GM15510 (cell line): ENCODE measurements around the gene NDUFS2.

Experiments used
- POLR2A ChIP-seq: IDR thresholded peaks from 3 replicates; pipeline ENCODE4 v1.6.1; 2011; ENCODE audit warnings: borderline replicate concordance; ENCODE audit not compliant: insufficient read length; ENCODE audit errors: extremely low read depth

The NDUFS2 gene

DNA sequence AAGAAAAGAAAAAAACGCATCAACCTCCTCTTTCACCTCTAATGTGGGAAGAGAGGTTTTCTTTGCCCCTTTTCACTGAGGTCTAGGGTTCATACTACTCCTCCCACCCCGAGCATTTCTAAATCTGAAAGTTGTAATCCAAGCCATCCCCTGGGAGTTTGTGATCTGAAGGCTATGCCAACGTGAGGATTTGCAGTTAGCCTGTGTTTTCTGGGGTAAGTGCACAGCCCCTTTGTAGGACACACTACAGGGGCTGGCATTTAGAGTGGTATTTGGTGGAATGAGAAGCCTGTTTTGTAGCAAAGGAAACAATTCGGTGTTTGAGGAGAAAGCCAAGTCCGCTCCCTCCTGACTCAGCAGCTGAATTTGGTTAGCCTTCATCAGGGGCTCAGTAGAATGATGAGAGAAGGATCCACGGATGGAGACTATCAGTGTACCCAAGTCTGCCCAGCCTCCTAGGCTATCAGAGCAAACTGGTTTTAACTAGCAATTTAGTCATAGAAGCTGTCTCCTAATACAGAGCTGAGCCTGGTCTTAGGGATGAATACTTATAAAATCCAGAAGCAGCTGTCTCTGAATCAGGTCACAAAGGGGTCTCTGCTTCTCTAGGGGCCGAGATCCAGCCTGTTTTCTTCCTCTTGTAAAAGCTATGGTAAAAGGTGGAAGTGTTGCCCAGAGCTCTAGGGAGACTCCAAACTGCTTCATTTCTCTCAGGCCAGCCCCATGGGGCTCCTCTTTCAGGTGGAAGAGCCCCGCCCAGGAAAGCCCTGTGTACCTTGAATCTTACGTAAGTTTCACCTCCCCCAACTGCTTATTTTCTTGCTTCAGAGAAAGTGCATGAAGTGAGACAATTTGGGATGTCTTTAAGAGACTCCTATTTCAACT lies 58.5 kb downstream of the NDUFS2 start:
- TF ChIP-seq POLR2A: no peak

DNA sequence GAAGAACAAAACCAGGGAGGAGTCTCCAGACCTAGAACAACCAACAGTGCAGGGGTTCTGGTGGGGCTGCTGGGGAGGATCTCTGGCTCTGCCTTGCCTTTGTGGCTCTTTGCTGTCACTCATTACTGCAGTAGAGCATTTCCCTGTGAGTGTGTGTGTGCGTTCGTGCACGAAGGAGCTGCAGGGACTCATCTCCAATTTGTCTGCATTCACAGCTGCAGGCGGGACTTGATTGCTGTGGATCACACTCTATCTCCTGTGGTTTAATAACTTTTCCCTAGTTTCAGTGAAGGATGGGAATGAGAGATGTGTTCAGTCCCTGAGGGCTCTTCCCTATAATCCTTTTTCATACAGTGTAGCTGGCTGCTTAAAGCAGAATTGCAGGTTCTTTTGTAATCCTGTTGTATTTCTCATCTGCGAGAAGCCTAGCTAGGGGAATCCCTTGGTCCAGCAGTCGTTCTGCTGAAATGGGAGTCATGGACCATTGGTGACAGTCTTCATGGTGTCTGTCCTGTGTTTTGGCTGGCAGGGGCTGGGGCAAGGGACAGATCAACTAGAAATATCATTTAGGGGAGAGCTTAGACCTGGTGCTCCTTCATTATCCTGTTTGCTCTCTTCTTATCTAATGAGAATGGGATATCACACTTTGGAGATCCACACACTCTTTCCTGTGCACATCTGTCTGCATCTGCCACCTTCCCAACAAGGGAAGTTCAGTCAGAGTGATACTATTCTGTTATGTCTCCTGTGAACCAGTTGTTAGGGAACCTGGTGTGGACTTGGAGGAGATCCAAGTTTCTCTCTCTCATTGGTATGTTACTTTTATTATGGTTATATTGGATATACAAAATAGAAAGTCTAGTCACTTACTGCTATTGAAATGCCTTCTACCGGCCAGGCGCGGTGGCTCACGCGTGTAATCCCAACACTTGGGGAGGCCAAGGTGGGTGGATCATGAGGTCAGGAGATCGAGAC lies 59.4 kb downstream of the NDUFS2 start:
- no peak for TF ChIP-seq POLR2A
